GM21526 (cell line): ENCODE results near the gene PRICKLE2.

Experiments used
- ATAC-seq: cut with Tn5 transposase; IDR thresholded peaks from one replicate; pipeline ENCODE4 v1.9.1; 2021; ENCODE audit warnings: moderate library complexity; ENCODE audit not compliant: unreplicated experiment, low FRiP score

PRICKLE2 gene

DNA sequence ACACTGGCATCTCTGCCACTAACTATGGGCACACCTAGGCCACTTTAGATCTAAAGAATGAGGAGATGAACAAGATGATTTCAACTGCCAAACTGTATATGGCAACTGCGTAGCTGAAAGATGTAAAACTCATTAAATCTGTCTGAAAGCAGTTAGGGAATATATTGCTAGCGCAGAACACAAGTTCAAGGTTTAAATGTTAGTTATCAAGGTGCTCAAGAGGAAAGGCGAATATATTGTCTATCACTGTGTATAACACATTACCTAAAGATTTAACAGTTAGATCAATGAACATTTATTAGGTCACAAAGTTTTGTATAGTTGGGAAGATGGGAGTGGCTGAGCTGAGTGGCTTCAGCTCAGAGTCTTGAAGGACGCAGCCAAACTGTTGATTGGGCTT, 168.0 kb downstream of the PRICKLE2 start:
- no peak for ATAC-seq

DNA sequence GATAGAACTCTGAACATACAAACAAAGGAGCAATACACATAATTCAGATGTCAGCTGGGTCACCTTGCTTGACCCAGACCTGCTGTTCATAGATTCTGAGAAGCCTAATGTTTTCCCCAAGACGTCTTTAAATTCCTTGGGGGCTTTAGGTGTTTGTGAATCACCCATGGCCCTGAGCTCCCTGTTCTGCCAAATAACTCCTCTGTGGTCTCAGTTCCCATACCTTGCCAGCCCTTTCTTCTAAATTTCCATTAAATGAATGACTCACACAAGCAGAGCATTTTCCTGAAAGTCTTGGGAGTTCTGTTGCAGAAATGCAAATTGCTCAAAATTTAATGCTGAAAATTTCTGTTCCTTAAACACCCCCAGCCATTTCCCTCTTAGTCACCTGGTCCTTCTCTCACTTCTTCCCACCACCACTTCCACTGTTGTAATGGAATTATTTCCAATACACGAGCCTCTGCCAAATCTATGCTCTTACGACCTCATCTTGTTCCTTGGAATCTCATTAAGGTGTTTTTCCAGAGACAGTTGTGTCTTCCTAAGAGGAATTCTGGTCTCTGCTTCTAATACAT, 168.6 kb downstream of the PRICKLE2 start:
- ATAC-seq: no peak

DNA sequence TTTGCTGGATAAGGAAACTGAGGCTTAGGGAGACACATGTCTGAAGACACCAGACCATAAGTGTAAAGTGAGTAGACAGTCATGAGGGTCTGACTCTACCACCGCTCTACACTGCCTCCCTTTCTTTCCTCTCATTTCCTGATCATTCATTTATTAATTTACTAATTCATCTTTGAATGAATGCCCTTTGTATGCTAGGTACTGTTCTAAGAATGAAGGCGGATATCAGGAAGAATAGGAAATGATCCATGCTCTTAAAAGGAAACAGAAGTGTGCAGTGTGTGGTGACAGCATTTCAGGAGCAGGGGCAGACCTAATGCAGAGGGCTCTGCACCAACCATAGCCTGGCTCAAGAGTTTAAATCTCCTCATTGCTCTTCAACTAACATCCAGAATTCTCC, 170.2 kb downstream of the PRICKLE2 start:
- no peak for ATAC-seq

DNA sequence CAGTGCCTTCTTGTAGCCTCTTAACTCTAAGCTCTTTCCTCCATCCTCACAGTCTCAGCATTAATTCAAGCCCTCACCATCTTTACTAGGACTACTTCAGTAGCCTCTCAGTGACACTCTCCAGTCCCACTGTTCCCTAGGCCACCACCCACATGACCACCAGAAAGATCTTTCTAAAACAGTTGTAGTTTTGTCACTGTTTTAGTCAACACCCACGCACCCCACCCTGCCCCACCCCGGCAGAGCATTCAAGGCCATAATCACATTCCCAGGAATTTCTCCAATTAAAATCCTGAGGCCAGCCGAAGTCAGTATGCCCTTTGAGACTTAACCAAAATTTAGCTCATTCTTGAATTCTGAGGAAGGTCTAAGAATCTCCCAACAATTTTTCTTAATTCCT, 170.8 kb downstream of the PRICKLE2 start:
- ATAC-seq: no peak

DNA sequence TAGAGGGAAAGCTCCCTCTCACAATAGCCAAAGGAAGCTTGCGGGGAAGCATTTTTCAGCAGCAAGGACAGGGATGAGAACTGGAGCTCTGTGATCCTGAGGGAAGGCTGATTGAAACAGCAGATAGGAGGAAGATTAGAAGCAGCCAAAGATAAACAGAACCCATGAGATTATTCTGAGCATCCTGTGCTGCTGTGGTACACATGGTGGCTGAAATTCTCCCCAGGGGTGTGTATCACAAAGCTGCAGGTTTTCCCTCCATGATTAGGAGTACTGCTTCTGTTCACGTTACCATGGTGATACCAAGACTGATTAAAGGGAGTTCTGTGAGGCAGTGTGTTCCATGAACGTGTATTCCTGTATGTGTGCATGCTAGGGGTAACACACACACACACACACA, 171.7 kb downstream of the PRICKLE2 start:
- no peak for ATAC-seq

DNA sequence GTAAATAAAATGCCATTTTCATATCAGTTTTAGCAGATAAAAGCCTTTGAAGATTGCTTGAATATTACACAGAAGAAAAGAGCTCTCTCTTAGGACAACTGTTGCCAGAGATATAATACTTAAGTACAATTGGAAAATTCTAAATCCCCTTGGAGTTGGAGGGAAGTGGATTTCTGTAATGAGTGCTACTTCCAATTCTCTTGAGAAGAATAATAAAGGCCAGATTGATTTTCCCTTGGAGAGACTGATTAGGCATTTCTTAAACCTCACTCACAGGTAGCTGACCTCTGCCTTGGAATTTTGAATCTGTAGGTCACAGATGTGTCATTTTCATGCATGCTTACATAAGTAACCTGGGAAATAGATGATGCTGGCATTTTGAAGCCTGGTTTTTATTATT, 172.1 kb downstream of the PRICKLE2 start:
- no peak for ATAC-seq

DNA sequence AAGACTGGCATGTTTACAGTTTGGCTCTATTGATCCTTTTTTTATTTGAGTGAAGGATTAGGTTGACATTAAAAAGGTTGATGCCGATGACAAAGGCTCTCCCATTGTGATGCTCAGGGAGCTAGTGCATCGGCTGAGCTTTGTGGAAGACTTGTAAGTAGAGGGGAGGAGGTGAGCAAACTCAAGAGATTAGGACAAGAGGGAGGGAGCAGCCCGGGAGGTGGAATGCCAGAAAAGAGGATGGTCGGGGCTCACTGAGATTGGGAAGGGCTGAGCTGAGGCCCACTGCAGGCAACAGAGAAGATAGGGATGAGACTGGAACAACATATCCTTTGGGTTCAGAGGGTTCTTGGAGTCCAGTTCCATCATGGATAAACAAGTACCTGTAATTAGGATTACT, 175.4 kb downstream of the PRICKLE2 start:
- no peak for ATAC-seq

DNA sequence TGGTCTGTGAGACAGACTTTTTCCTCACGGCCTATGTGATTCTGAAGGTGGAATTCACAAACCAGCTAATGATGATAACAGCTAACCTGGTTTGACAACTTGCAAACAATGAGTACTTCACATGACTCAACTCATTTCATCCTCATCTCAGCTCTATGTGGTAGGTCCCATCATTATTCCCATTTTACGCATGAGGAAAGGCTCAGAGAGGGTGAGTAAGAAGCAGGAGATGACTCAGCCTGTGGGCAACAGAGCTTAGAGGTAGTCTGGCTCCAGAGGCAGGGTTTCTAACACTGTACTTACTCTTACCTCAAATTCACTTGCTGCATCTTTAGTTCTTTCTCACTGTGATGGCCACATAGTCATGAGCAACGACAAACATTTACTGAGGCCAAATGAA, 176.1 kb downstream of the PRICKLE2 start:
- no peak for ATAC-seq

DNA sequence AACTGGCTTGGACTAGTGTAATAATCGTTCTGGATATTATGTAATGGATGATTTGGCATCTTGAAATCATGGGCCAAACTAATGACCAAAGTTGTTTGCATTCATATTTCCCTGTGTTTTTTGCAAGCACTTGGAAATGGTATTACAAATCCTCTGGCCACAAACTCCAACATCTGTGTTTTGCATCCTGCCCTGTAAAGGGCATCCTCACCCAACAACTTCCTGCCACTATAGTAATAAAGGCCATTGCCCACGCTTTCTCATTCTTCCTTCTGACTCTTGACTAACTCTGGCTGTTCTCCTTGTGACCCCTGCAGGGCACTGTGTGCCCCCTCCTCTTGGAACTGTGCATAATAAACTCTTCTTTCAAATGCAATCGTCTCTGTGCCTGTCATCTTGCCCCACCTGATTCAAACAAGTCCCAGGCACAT, 176.6 kb downstream of the PRICKLE2 start:
- ATAC-seq: no peak

DNA sequence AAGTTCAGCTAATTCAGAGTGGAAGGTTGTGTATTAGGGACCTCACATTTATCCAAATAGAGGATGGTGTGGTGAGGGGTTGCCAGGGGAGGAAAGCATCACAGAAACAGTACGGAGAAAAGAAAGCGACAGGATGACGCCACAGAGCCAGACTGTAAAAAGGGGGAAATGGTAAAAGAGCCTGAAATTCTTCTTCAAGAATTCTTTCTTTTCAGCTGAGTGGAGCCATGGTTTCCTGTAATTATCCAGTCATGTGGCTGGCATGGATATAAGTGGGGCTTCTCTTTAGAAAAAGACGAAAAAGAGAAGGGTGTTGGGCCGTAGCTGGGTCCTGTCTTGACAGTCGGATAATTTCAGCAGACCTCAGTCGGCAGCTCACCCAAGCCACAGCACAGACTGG, 177.5 kb downstream of the PRICKLE2 start:
- ATAC-seq: no peak

DNA sequence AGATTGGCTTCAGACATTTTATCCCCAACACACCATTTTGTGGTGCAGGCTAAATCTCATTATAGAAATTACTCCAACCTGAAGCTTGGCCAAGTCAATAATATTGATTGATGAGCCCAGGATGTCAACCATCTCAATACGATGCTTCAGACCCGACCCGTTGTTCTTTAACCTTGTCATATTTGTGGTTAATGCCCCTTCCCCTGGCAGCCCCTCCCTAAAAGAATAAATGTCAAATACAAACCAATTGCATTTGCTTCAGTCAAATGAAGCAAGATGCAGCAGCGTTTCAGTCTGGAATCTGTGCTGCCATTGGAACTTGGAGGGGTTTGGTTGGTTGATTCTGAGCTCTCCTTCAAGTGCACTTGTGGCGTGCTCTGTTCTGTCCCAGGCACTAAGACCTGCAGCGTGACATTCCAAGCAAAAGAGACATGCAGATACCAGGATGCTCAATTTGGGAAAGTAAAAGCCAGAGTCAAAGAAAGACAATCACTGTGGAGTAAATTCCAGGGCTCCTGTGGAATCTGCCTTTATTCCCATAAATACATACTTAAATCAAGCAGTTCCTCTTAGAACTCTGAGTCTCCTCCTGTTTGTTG, 178.2 kb downstream of the PRICKLE2 start:
- no peak for ATAC-seq

DNA sequence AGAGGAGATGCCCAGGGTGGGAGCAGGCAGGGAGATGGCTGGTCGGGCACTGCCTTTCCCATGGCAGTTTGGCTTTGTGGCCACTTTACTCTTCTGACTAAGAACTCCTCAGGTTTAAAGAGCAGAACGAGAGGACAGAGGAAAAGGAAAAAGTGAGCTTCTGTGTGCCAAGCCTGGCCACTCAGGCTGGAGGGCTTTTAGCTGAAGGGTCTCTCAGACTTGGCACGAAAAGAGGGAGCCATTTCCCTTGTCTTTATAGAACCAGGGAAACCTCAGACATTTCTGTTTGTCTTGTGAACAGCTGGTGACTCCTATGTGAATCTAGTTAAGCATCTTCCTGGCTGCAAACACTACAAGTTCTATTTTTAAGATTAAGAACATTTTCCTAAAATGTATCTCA, 178.7 kb downstream of the PRICKLE2 start:
- ATAC-seq: no peak

DNA sequence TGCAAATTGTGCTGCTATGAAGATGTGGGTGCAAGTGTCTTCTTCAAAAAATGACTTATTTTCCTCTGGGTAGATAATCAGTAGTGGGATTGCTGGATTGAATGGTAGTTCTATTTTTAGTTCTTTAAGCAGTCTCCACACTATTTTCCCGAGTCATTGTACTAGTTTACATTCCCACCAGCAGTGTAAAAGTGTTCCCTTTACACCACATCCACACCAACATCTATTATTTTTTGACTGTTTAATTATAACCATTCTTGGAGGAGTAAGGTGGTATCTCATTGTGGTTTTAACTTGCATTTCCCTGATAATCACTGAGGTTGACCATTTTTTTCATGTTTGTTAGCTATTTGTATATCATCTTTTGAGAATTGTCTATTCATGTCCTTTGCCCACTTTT, 182.3 kb downstream of the PRICKLE2 start:
- no peak for ATAC-seq
